Stimulated activated CD4-positive, alpha-beta T cell treated with anti-CD3 and anti-CD28 coated beads, Interleukin-2, amount 100 ng/mL, for 4 hours (primary cell): ENCODE results near the gene BBX.
"Not testable (repeated sequence)": the region's sequence is repeated elsewhere in the genome, so short reads cannot be mapped to it uniquely, and the experiment has no call there.

ENCODE experiments used
- DNase-seq: peaks from one replicate; pipeline ENCODE4 v3.0.0-alpha.2; 2020; ENCODE audit warnings: low read depth

BBX gene

GRCh38 chr3:107806536-107806935 lies 283.8 kb downstream of the BBX start:
- no peak for DNase-seq

- no peak for DNase-seq
Observed at GRCh38 chr3:107810171-107811071, 287.7 kb downstream of the BBX start.

- DNase-seq, result no peak
Observed at GRCh38 chr3:107813026-107813425, 290.3 kb downstream of the BBX start.

- no peak for DNase-seq
Observed at GRCh38 chr3:107816107-107816506, 293.3 kb downstream of the BBX start.

GRCh38 chr3:107817076-107817475 lies 294.3 kb downstream of the BBX start:
- no peak for DNase-seq

- DNase-seq, result no peak
Observed at GRCh38 chr3:107818025-107818424, 295.3 kb downstream of the BBX start.

GRCh38 chr3:107819656-107820055 lies 296.9 kb downstream of the BBX start:
- DNase-seq, result no peak

- no peak for DNase-seq
Observed at GRCh38 chr3:107822308-107822707, 299.5 kb downstream of the BBX start.

GRCh38 chr3:107824822-107825371 lies 302.1 kb downstream of the BBX start:
- DNase-seq, result no peak

GRCh38 chr3:107825556-107825955 lies 302.8 kb downstream of the BBX start:
- no peak for DNase-seq

GRCh38 chr3:107826727-107827126 lies 304.0 kb downstream of the BBX start:
- DNase-seq, result no peak

GRCh38 chr3:107829185-107829584 lies 306.4 kb downstream of the BBX start:
- no peak for DNase-seq

- no peak for DNase-seq
Observed at GRCh38 chr3:107831590-107831989, 308.8 kb downstream of the BBX start.

GRCh38 chr3:107833043-107833442 lies 310.3 kb downstream of the BBX start:
- DNase-seq, result no peak

GRCh38 chr3:107833722-107834416 lies 311.1 kb downstream of the BBX start:
- no peak for DNase-seq

- not testable (repeated sequence) for DNase-seq
Observed at GRCh38 chr3:107835001-107835400, 312.2 kb downstream of the BBX start.

- no peak for DNase-seq
Observed at GRCh38 chr3:107837895-107838612, 315.3 kb downstream of the BBX start.

- no peak for DNase-seq
Observed at GRCh38 chr3:107841831-107842230, 319.1 kb downstream of the BBX start.

GRCh38 chr3:107842940-107843339 lies 320.2 kb downstream of the BBX start:
- DNase-seq, result no peak

GRCh38 chr3:107845380-107846278 lies 322.9 kb downstream of the BBX start:
- DNase-seq, result no peak

GRCh38 chr3:107846279-107846852 lies 323.6 kb downstream of the BBX start:
- DNase-seq, result no peak
